Sigmoid colon (tissue), 4 donors: ENCODE measurements around the gene SMAD3.

Experiments
- CTCF ChIP-seq, 4 experiments: fragments of 450-650 bp in 3 of 4; fragments of 200-600 bp in 1 of 4; IDR thresholded peaks; one replicate each; pipeline ENCODE4 v1.5.1; 2016 to 2019; ENCODE audit warnings: antibody characterized with exemption in 4 of 4, mild to moderate bottlenecking in 3 of 4, moderate library complexity in 2 of 4
- EP300 ChIP-seq, 4 donors: sonication (generic); formaldehyde crosslinking; IDR thresholded peaks; one replicate each; pipeline ENCODE4 v1.6.1; 2017; ENCODE audit warnings: antibody characterized with exemption in 4 of 4

GRCh38 chr15:67187351-67187854, 122.0 kb downstream of the SMAD3 start:
- no peak for TF ChIP-seq CTCF (IDR thresholded peaks at IDR 0.05)
- no peak for TF ChIP-seq EP300 (IDR thresholded peaks at IDR 0.05)
